HG02642 (cell line): ENCODE measurements around the gene ABCD1.
"Not testable (repeated sequence)": the region's sequence is repeated elsewhere in the genome, so short reads cannot be mapped to it uniquely, and the experiment has no call there.

Source experiments
- ATAC-seq: cut with Tn5 transposase; IDR thresholded peaks from one replicate; pipeline ENCODE4 v1.9.1; 2021; ENCODE audit warnings: mild to moderate bottlenecking; ENCODE audit not compliant: unreplicated experiment, poor library complexity

The ABCD1 gene

DNA sequence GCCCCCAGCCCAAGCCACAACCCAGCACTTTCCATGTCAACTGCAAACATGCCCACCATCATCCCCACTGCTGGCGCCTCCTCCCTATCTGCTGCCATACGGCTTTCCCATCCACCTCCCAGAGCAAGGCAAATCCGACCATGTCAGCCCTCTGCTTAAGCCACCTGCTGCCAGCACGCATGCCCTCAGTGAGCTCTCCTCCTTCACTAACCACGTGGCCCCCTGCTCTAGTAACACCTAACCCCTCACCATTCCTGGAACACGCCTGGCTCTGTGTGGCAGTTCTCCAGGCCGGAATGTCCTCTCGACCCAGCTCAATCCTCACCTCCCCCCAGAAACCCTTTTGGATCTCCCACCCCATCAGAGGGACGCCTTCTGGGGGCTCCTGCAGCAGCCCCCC is 17.9 kb upstream of the ABCD1 start:
- ATAC-seq = no peak

- ATAC-seq = no peak
Measured at GRCh38 chrX:153707406-153707805, 17.2 kb upstream of the ABCD1 start.

DNA sequence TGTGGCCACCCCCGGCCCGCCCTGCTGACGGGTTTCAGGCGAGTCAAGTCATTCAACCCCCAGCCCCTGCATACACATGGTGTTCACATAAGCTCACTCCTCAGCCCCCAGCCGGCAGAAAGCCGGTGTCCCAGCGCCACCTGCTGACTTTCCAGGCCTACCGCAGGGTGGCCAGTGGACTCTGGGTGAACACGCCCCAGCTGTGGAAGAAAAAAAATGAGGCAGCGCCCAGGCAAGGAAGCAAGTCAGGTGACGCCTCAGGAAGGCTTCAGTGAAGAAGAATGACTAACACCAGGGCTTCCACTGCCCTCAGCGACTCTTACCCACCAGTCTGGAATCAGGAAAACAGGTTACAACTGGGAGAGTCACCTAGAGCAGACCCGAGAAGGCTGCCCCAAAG is 16.2 kb upstream of the ABCD1 start:
- ATAC-seq = no peak

- ATAC-seq = no peak
Measured at GRCh38 chrX:153709726-153710674, 14.7 kb upstream of the ABCD1 start.

DNA sequence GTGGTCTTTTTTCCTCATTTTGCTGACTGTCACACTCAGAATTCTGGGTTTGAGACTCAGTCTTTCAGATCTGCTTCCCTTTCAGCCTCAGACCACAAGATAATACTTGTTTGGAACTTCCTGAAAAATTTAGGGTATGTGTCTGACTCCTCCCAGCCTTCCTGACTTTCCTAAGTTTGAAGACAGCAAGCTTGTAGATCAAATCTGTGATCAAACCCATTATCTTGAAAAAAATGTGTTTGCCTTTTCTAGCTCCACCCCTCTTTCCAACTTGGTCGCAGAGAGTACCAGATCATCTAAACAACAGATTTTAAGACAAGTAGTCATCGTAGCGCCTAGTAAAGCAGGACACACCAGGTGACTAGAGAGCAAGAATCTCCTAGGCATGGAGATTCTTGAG is 10.4 kb upstream of the ABCD1 start:
- ATAC-seq = no peak

DNA sequence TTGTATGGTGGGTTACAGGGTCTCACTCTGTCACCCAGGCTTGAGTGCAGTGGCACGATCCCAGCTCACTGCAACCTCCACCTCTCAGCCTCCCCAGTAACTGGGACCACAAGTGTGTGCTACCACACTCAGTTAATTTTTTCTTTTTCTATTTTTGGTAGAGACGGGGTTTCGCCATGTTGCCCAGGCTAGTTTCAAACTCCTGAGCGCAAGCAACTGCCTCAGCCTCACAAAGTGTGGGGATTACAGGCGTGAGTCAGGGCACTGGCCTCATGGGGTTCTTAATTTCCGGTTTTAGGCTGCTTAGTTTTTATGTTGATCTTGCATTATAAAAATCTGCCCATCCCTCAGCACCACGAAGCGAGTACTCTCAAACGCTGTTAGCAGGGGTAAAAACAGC is 7.2 kb upstream of the ABCD1 start:
- no peak for ATAC-seq

GRCh38 chrX:153719238-153719637 is 5.4 kb upstream of the ABCD1 start:
- no peak for ATAC-seq

DNA sequence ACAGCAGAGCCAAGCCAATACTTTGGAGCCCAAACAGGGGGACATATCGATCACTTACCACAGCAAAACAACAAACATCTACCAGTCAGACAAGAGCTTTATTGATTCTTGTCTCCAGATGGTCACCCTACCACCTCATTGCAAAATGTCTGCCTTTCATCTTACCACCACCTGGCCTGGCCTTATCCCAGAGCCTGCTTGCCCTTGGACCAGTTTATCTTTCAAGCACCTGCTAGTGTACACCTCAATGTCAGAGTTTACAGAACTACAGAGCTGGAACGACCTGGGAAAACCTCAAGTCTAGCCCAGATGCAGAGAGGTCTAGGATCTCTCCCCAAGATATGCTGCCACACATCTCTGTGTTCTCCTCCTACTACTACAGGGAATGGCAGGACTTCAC is 5.0 kb upstream of the ABCD1 start:
- ATAC-seq = no peak

- ATAC-seq = no peak
Measured at GRCh38 chrX:153722704-153723350, 1.8 kb upstream of the ABCD1 start.

GRCh38 chrX:153723351-153724251 is 1.1 kb upstream of the ABCD1 start:
- peak; percentile 33 for ATAC-seq

DNA sequence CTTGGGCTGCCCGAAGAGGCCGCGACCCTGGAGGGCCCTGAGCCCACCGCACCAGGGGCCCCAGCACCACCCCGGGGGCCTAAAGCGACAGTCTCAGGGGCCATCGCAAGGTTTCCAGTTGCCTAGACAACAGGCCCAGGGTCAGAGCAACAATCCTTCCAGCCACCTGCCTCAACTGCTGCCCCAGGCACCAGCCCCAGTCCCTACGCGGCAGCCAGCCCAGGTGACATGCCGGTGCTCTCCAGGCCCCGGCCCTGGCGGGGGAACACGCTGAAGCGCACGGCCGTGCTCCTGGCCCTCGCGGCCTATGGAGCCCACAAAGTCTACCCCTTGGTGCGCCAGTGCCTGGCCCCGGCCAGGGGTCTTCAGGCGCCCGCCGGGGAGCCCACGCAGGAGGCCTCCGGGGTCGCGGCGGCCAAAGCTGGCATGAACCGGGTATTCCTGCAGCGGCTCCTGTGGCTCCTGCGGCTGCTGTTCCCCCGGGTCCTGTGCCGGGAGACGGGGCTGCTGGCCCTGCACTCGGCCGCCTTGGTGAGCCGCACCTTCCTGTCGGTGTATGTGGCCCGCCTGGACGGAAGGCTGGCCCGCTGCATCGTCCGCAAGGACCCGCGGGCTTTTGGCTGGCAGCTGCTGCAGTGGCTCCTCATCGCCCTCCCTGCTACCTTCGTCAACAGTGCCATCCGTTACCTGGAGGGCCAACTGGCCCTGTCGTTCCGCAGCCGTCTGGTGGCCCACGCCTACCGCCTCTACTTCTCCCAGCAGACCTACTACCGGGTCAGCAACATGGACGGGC is 579 bp downstream of the ABCD1 start:
- ATAC-seq = no peak

DNA sequence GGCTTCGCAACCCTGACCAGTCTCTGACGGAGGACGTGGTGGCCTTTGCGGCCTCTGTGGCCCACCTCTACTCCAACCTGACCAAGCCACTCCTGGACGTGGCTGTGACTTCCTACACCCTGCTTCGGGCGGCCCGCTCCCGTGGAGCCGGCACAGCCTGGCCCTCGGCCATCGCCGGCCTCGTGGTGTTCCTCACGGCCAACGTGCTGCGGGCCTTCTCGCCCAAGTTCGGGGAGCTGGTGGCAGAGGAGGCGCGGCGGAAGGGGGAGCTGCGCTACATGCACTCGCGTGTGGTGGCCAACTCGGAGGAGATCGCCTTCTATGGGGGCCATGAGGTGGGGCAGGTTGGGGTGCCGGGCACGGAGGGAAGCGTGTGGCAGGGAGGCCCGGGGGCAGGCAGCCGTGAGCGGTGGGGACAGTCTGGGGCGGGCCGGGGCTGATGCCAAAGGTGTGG is 1.2 kb downstream of the ABCD1 start:
- no peak for ATAC-seq

GRCh38 chrX:153726286-153727122 is 1.8 kb downstream of the ABCD1 start:
- ATAC-seq = peak; percentile 41

DNA sequence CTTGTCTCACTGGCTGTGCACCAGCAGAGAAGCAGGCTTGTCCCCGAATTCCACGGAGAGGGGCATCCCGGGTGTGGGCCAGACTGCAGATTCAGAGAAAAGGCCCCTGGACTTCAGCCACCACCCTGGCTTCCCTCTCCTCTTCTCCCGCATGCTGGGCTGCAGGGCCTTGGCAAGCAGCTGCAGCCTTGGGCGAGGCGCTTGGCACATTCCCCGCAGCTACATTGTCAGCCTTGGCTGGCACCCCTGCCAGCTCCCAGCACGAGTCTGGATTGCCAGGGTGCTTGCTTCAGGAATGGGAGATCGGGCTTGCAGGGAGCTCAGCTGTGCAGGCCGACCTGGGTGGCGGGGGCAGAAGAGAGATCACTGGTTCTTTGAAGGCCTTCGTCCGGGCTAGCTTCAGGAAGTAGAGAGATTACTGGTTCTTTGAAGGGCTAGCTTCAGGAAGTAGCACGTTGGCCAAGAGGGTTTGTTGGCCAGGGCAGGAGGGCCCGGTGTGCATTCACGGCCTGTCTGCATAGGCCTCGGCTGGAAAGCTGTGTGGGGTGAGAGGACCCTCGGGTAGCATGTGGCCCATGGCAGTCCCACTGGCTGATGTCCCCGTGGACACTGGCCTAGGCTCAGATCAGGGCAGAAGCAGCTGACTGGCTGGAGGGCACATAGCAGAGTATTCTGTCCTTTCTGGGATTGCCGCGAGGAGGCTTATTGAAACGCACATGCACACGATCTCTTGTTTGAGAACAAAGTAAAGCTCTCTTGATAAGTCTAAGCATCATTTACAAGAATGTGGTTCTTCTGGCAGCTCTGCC is 2.7 kb downstream of the ABCD1 start:
- ATAC-seq = no peak

- no peak for ATAC-seq
Measured at GRCh38 chrX:153728095-153728494, 3.4 kb downstream of the ABCD1 start.

GRCh38 chrX:153728951-153729631 is 4.4 kb downstream of the ABCD1 start:
- no peak for ATAC-seq

- ATAC-seq = not testable (repeated sequence)
Measured at GRCh38 chrX:153730115-153730514, 5.5 kb downstream of the ABCD1 start.
